Liver (tissue), 9 donors: ENCODE results near the gene TAF4. TPM values are rescaled to one million over a fixed set of nuclear protein-coding genes. Genes with fewer than 3 reads are reported as not detected.

Source experiments
- DNase-seq: peaks from one replicate; pipeline ENCODE4 v3.0.0-alpha.2; 2017; ENCODE audit warnings: low spot score
- H3K27ac ChIP-seq, 2 donors: one replicate each; pipeline ENCODE4 v1.7.0; 2013; ENCODE audit warnings: inconsistent platforms in 2 of 2, low read length in 2 of 2, control low read depth in 1 of 2, low read depth in 1 of 2, mild to moderate bottlenecking in 1 of 2
- H3K27me3 ChIP-seq, 4 donors: one replicate each; pipeline versions ENCODE4 v1.6.1 to v1.7.0; 2013; ENCODE audit warnings: low read length in 3 of 4, inconsistent platforms in 1 of 4, mild to moderate bottlenecking in 1 of 4, moderate library complexity in 1 of 4; ENCODE audit not compliant: control insufficient read depth in 4 of 4, insufficient read depth in 4 of 4
- H3K36me3 ChIP-seq, 4 donors: one replicate each; pipeline versions ENCODE4 v1.6.1 to v1.7.0; 2013; ENCODE audit warnings: low read length in 3 of 4, mild to moderate bottlenecking in 3 of 4, low read depth in 1 of 4, moderate library complexity in 1 of 4; ENCODE audit not compliant: control insufficient read depth in 4 of 4, insufficient read depth in 3 of 4
- H3K4me1 ChIP-seq, 4 donors: one replicate each; pipeline versions ENCODE4 v1.6.1 to v1.7.0; 2013; ENCODE audit warnings: low read length in 3 of 4, mild to moderate bottlenecking in 3 of 4, moderate library complexity in 1 of 4; ENCODE audit not compliant: control insufficient read depth in 4 of 4, insufficient read depth in 4 of 4
- H3K4me3 ChIP-seq, 3 donors: one replicate each; pipeline versions ENCODE4 v1.6.1 to v1.7.0; 2013; ENCODE audit warnings: low read length in 3 of 3, control low read depth in 1 of 3, low read depth in 1 of 3, mild to moderate bottlenecking in 1 of 3
- H3K9ac ChIP-seq, 2 donors: one replicate each; pipeline ENCODE4 v1.7.0; 2013; ENCODE audit warnings: low read length in 2 of 2, mild to moderate bottlenecking in 2 of 2, moderate library complexity in 2 of 2, control low read depth in 1 of 2, low read depth in 1 of 2
- H3K9me3 ChIP-seq, 4 donors: one replicate each; pipeline versions ENCODE4 v1.6.1 to v1.7.0; 2013; ENCODE audit warnings: low read length in 3 of 4; ENCODE audit not compliant: control insufficient read depth in 4 of 4
- EGR1 ChIP-seq, 2 donors: IDR thresholded peaks; 2 replicates each; pipeline ENCODE4 v1.6.1; 2016 to 2018; ENCODE audit warnings: antibody characterized with exemption in 2 of 2, low read depth in 2 of 2
- FOXA1 ChIP-seq: IDR thresholded peaks from 2 replicates; pipeline ENCODE4 v1.6.1; 2016; ENCODE audit warnings: antibody characterized with exemption
- FOXA2 ChIP-seq: IDR thresholded peaks from 2 replicates; pipeline ENCODE4 v1.6.1; 2016; ENCODE audit warnings: antibody characterized with exemption
- GABPA ChIP-seq, 2 donors: IDR thresholded peaks in 1 of 2; conservative IDR thresholded peaks in 1 of 2; 2 replicates each; pipeline ENCODE4 v1.6.1; 2016; ENCODE audit warnings: antibody characterized with exemption in 2 of 2, mild to moderate bottlenecking in 1 of 2, moderate library complexity in 1 of 2
- HNF4A ChIP-seq, 2 donors: conservative IDR thresholded peaks; 2 replicates each; pipeline ENCODE4 v1.6.1; 2016; ENCODE audit warnings: antibody characterized with exemption in 2 of 2, mild to moderate bottlenecking in 2 of 2
- HNF4G ChIP-seq: IDR thresholded peaks from 2 replicates; pipeline ENCODE4 v1.6.1; 2016; ENCODE audit warnings: antibody characterized with exemption
- JUND ChIP-seq, 2 donors: IDR thresholded peaks; 2 replicates each; pipeline ENCODE4 v1.6.1; 2016; ENCODE audit warnings: antibody characterized with exemption in 2 of 2
- NR2F2 ChIP-seq: IDR thresholded peaks from 2 replicates; pipeline ENCODE4 v1.6.1; 2016; ENCODE audit warnings: antibody characterized with exemption
- RAD21 ChIP-seq, 2 donors: IDR thresholded peaks; 2 replicates each; pipeline ENCODE4 v1.6.1; 2016; ENCODE audit warnings: antibody characterized with exemption in 2 of 2, mild to moderate bottlenecking in 2 of 2
- RXRA ChIP-seq, 2 donors: IDR thresholded peaks; 2 replicates each; pipeline ENCODE4 v1.6.1; 2017 to 2018; ENCODE audit warnings: antibody characterized with exemption in 2 of 2, mild to moderate bottlenecking in 1 of 2
- SP1 ChIP-seq: IDR thresholded peaks from 2 replicates; pipeline ENCODE4 v1.6.1; 2018; ENCODE audit warnings: antibody characterized with exemption, mild to moderate bottlenecking
- TAF1 ChIP-seq: conservative IDR thresholded peaks from 2 replicates; pipeline ENCODE4 v1.6.1; 2016; ENCODE audit warnings: antibody characterized with exemption, mild to moderate bottlenecking
- YY1 ChIP-seq: IDR thresholded peaks from 2 replicates; pipeline ENCODE4 v1.6.1; 2016; ENCODE audit warnings: antibody characterized with exemption, mild to moderate bottlenecking
- WGBS: extraction: QIAGEN DNeasy Blood & Tissue Kit; methylation state at CpG from one replicate; pipeline ENCODE4 v1.1.7; 2013; 5-methylcytosine and 5-hydroxymethylcytosine counted together
- polyA plus RNA-seq, 2 donors: library from polyadenylated mRNA; stranded (reverse) in 1 of 2; unstranded in 1 of 2; fragments of 200-250 nt in 1 of 2; fragments of >200 nt in 1 of 2; fragmentation: Nextera tagmentation in 1 of 2; extraction: Ambion mirVana in 1 of 2; gene quantifications; one replicate each; pipeline versions ENCODE4 v1.2.1 to v1.2.3, GENCODE V29; 2013 to 2015
- total RNA-seq, 2 donors: library from RNA; depleted of rRNA; stranded (reverse); fragments of >200 nt; gene quantifications; one replicate each; pipeline ENCODE4 v1.2.3, GENCODE V29; 2014
- TF ChIP-seq, protein P1 (sequence below): IDR thresholded peaks from 2 replicates; pipeline ENCODE4 v1.6.1; 2016; ENCODE audit warnings: antibody characterized with exemption
- TF ChIP-seq, protein P2 (sequence below): IDR thresholded peaks from 2 replicates; pipeline ENCODE4 v1.6.1; 2016; ENCODE audit warnings: antibody characterized with exemption, mild to moderate bottlenecking
- TF ChIP-seq, protein P3 (sequence below): IDR thresholded peaks from 2 replicates; pipeline ENCODE4 v1.6.1; 2016; ENCODE audit warnings: antibody characterized with exemption
- TF ChIP-seq, protein P4 (sequence below): fragments of 150-350 bp; IDR thresholded peaks from 2 replicates; pipeline ENCODE4 v1.5.1; 2017; ENCODE audit warnings: improper control_type of control experiment, low read depth, low read length; ENCODE audit not compliant: missing input control
- TF ChIP-seq, protein P5 (sequence below): IDR thresholded peaks from 2 replicates; pipeline ENCODE4 v1.6.1; 2016; ENCODE audit warnings: antibody characterized with exemption
- donor health status: healthy.
- donor health status: healthy.
- donor health status: healthy.
- donor health status: healthy.
- donor health status: healthy.

The TAF4 gene
- total and polyA plus RNA-seq, 4 donors, result 2.0 to 11.8 (median 5.6) TPM

DNA sequence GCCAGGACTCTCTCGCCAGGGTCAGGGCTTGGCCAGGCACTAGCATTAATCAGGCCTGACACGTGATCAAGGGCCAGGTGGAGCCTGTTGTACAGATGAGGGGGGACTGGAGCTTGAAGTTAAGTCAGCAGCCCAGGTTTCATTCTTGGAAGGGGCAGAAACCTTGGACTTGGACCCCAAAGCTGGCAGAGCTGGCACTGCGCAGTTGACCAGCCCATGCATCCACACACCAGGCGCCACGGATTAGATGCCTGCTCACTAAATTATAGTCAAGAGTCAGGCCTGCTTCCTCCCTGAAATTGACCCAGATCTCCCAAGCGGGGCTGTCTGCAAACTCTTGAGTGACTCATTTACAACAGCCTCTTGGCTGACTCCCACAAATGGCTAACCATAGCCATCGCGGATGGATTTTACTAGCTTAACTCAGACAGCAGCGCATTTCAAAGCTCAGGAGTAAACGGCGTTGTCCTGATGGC, 4.1 kb upstream of the TAF4 start:
- TF ChIP-seq GABPA (IDR thresholded peaks at IDR 0.05 in 1 of 2, conservative IDR thresholded peaks at IDR 0.05 in 1 of 2), result no peak
- TF ChIP-seq, protein P1, sequence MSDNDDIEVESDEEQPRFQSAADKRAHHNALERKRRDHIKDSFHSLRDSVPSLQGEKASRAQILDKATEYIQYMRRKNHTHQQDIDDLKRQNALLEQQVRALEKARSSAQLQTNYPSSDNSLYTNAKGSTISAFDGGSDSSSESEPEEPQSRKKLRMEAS, result no peak
- TF ChIP-seq RXRA (IDR thresholded peaks at IDR 0.05), result no peak
- TF ChIP-seq, protein P2, sequence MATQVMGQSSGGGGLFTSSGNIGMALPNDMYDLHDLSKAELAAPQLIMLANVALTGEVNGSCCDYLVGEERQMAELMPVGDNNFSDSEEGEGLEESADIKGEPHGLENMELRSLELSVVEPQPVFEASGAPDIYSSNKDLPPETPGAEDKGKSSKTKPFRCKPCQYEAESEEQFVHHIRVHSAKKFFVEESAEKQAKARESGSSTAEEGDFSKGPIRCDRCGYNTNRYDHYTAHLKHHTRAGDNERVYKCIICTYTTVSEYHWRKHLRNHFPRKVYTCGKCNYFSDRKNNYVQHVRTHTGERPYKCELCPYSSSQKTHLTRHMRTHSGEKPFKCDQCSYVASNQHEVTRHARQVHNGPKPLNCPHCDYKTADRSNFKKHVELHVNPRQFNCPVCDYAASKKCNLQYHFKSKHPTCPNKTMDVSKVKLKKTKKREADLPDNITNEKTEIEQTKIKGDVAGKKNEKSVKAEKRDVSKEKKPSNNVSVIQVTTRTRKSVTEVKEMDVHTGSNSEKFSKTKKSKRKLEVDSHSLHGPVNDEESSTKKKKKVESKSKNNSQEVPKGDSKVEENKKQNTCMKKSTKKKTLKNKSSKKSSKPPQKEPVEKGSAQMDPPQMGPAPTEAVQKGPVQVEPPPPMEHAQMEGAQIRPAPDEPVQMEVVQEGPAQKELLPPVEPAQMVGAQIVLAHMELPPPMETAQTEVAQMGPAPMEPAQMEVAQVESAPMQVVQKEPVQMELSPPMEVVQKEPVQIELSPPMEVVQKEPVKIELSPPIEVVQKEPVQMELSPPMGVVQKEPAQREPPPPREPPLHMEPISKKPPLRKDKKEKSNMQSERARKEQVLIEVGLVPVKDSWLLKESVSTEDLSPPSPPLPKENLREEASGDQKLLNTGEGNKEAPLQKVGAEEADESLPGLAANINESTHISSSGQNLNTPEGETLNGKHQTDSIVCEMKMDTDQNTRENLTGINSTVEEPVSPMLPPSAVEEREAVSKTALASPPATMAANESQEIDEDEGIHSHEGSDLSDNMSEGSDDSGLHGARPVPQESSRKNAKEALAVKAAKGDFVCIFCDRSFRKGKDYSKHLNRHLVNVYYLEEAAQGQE, result no peak
- TF ChIP-seq, protein P3, sequence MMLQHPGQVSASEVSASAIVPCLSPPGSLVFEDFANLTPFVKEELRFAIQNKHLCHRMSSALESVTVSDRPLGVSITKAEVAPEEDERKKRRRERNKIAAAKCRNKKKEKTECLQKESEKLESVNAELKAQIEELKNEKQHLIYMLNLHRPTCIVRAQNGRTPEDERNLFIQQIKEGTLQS, result no peak
- TF ChIP-seq FOXA2, result no peak
- TF ChIP-seq RAD21 (IDR thresholded peaks at IDR 0.05), result no peak
- no peak for TF ChIP-seq HNF4A (conservative IDR thresholded peaks at IDR 0.05)
- no peak for TF ChIP-seq SP1
- no peak for TF ChIP-seq JUND (IDR thresholded peaks at IDR 0.05)
- no peak for TF ChIP-seq NR2F2
- Histone ChIP-seq H3K36me3 (no peaks in the 10 kb centered on the region), H3K9ac (no peak overlapping the region), H3K4me1 (peaks cover 0 to 11% (median 8%) of the 10 kb centered on the region in 4 donors), H3K27ac (no peak overlapping the region), H3K27me3 (no peaks in the 10 kb centered on the region), H3K4me3 (no peak overlapping the region), H3K9me3 (peaks cover 0 to 16% (median 4%) of the 10 kb centered on the region in 4 donors)
- 86% methylated on average over 11 of the region's 11 CpGs for WGBS
- no peak for DNase-seq

DNA sequence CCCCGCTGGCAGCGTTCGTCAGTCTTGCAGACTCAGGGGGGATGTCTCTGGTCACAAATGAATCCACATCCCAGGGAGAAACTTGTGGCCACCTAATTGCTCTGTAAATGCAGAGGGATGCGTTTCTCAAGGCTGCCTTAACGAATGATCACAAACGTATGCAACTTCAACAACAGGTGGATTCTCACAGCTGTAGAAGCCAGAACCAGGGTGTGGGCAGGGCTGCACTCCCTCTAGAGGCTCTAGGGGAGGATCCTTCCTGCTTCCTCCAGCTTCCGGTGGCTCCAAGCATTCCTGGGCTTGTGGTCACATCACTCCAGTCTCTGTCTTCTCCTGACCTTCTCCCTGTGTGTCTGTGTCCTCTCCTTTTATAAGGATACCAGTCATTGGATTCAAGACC, 3.3 kb upstream of the TAF4 start:
- whole genome bisulfite sequencing, result 93% methylated on average over 7 of the region's 7 CpGs
- Histone ChIP-seq H3K9ac (no peak overlapping the region), H3K9me3 (peaks cover 0 to 14% (median 4%) of the 10 kb centered on the region in 4 donors), H3K4me1 (peaks cover 6 to 15% (median 10%) of the 10 kb centered on the region in 4 donors), H3K27ac (no peak overlapping the region), H3K27me3 (no peaks in the 10 kb centered on the region), H3K36me3 (peaks cover 0 to 1% (median 0%) of the 10 kb centered on the region in 4 donors), H3K4me3 (no peak overlapping the region)
- TF ChIP-seq FOXA2, result no peak
- no peak for TF ChIP-seq RAD21 (IDR thresholded peaks at IDR 0.05)
- TF ChIP-seq FOXA1, result no peak
- TF ChIP-seq SP1, result no peak
- no peak for TF ChIP-seq HNF4G
- TF ChIP-seq, protein P3, result no peak
- TF ChIP-seq TAF1, result no peak
- TF ChIP-seq EGR1 (IDR thresholded peaks at IDR 0.05; ENCODE audit: low read depth in 2 of 2), result no peak
- no peak for TF ChIP-seq YY1
- no peak for TF ChIP-seq GABPA (IDR thresholded peaks at IDR 0.05 in 1 of 2, conservative IDR thresholded peaks at IDR 0.05 in 1 of 2)
- TF ChIP-seq, protein P4, sequence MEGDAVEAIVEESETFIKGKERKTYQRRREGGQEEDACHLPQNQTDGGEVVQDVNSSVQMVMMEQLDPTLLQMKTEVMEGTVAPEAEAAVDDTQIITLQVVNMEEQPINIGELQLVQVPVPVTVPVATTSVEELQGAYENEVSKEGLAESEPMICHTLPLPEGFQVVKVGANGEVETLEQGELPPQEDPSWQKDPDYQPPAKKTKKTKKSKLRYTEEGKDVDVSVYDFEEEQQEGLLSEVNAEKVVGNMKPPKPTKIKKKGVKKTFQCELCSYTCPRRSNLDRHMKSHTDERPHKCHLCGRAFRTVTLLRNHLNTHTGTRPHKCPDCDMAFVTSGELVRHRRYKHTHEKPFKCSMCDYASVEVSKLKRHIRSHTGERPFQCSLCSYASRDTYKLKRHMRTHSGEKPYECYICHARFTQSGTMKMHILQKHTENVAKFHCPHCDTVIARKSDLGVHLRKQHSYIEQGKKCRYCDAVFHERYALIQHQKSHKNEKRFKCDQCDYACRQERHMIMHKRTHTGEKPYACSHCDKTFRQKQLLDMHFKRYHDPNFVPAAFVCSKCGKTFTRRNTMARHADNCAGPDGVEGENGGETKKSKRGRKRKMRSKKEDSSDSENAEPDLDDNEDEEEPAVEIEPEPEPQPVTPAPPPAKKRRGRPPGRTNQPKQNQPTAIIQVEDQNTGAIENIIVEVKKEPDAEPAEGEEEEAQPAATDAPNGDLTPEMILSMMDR, result no peak
- no peak for TF ChIP-seq HNF4A (conservative IDR thresholded peaks at IDR 0.05)
- no peak for TF ChIP-seq JUND (IDR thresholded peaks at IDR 0.05)
- TF ChIP-seq, protein P1, result no peak
- TF ChIP-seq NR2F2, result no peak
- TF ChIP-seq RXRA (IDR thresholded peaks at IDR 0.05), result no peak
- TF ChIP-seq, protein P5, sequence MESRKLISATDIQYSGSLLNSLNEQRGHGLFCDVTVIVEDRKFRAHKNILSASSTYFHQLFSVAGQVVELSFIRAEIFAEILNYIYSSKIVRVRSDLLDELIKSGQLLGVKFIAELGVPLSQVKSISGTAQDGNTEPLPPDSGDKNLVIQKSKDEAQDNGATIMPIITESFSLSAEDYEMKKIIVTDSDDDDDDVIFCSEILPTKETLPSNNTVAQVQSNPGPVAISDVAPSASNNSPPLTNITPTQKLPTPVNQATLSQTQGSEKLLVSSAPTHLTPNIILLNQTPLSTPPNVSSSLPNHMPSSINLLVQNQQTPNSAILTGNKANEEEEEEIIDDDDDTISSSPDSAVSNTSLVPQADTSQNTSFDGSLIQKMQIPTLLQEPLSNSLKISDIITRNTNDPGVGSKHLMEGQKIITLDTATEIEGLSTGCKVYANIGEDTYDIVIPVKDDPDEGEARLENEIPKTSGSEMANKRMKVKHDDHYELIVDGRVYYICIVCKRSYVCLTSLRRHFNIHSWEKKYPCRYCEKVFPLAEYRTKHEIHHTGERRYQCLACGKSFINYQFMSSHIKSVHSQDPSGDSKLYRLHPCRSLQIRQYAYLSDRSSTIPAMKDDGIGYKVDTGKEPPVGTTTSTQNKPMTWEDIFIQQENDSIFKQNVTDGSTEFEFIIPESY, result no peak
- TF ChIP-seq, protein P2, result no peak
- DNase-seq, result no peak
